GM23338 (cell line): ENCODE data around the gene SREBF2. TPM values are rescaled to one million over a fixed set of nuclear protein-coding genes. Genes with fewer than 3 reads are reported as not detected.
A peak's percentile ranks its signal among the peaks of the same experiment; 100 is the strongest.

Experiments
- ATAC-seq: fragments of 200-7000 bp; cut with Tn5 transposase; 3 replicates; pipeline ENCODE4 v1.9.1; 2020
- DNase-seq: peaks from one replicate; pipeline ENCODE4 v3.0.0-alpha.2; 2015; ENCODE audit warnings: low spot score
- H2AFZ ChIP-seq: fragments of 200-600 bp; sonication (generic); 2 replicates; pipeline ENCODE4 v1.8.0; 2016; ENCODE audit warnings: antibody characterized with exemption, mild to moderate bottlenecking, moderate library complexity
- H3F3A ChIP-seq: fragments of 200-600 bp; sonication (generic); replicated peaks from 2 replicates; pipeline ENCODE4 v1.8.0; 2017; ENCODE audit warnings: antibody characterized with exemption, mixed run types, low read depth
- H3K27ac ChIP-seq: fragments of 200-600 bp; sonication (generic); 2 replicates; pipeline ENCODE4 v1.6.1; 2016; ENCODE audit warnings: low read depth
- H3K27me3 ChIP-seq: fragments of 200-600 bp; sonication (generic); 2 replicates; pipeline ENCODE4 v1.8.0; 2016; ENCODE audit warnings: mild to moderate bottlenecking, mixed run types, moderate library complexity; ENCODE audit not compliant: insufficient read depth
- H3K36me3 ChIP-seq: fragments of 200-600 bp; sonication (generic); 2 replicates; pipeline ENCODE4 v1.8.0; 2016; ENCODE audit warnings: mild to moderate bottlenecking; ENCODE audit not compliant: insufficient read depth
- H3K4me1 ChIP-seq: fragments of 200-600 bp; sonication (generic); 2 replicates; pipeline ENCODE4 v1.8.0; 2016; ENCODE audit warnings: mild to moderate bottlenecking, moderate library complexity; ENCODE audit not compliant: insufficient read depth
- H3K4me2 ChIP-seq: fragments of 200-600 bp; sonication (generic); 2 replicates; pipeline ENCODE4 v1.7.1; 2017; ENCODE audit warnings: mixed run types
- H3K4me3 ChIP-seq: fragments of 200-600 bp; sonication (generic); 2 replicates; pipeline ENCODE4 v1.6.1; 2016; ENCODE audit warnings: mixed run types
- H3K79me2 ChIP-seq: fragments of 200-600 bp; sonication (generic); replicated peaks from 2 replicates; pipeline ENCODE4 v1.8.0; 2017; ENCODE audit warnings: mild to moderate bottlenecking; ENCODE audit not compliant: insufficient read depth
- H3K9me2 ChIP-seq: fragments of 200-600 bp; sonication (generic); 2 replicates; pipeline ENCODE4 v1.8.0; 2017; ENCODE audit not compliant: insufficient read depth
- H4K20me1 ChIP-seq: fragments of 200-600 bp; sonication (generic); replicated peaks from 2 replicates; pipeline ENCODE4 v1.8.0; 2017; ENCODE audit warnings: mild to moderate bottlenecking; ENCODE audit not compliant: insufficient read depth
- H3K27ac Mint-ChIP-seq: 2 replicates; pipeline ENCODE4 v1.8.0; 2020; ENCODE audit warnings: inconsistent platforms, mild to moderate bottlenecking, moderate library complexity, mixed read lengths
- H3K27me3 Mint-ChIP-seq: 3 replicates; pipeline ENCODE4 v1.8.0; 2022; ENCODE audit warnings: low read depth, mild to moderate bottlenecking, moderate library complexity, mixed read lengths, inconsistent platforms; ENCODE audit not compliant: insufficient read depth, poor library complexity
- H3K36me3 Mint-ChIP-seq: 3 replicates; pipeline ENCODE4 v1.8.0; 2021; ENCODE audit warnings: low read depth, mild to moderate bottlenecking, inconsistent platforms, moderate library complexity, mixed read lengths
- H3K4me1 Mint-ChIP-seq: 3 replicates; pipeline ENCODE4 v1.8.0; 2020; ENCODE audit warnings: mild to moderate bottlenecking, inconsistent platforms, mixed read lengths
- H3K4me3 Mint-ChIP-seq: 3 replicates; pipeline ENCODE4 v1.8.0; 2021; ENCODE audit warnings: moderate library complexity, mild to moderate bottlenecking, inconsistent platforms, mixed read lengths
- H3K9me3 Mint-ChIP-seq: 3 replicates; pipeline ENCODE4 v1.8.0; 2020; ENCODE audit warnings: moderate library complexity, mild to moderate bottlenecking, inconsistent platforms, mixed read lengths
- CREB1 ChIP-seq: fragments of 250-450 bp; sonication (Bioruptor Pico); IDR thresholded peaks from 2 replicates; pipeline ENCODE4 v1.5.0; 2020; ENCODE audit warnings: low read depth, mild to moderate bottlenecking, moderate library complexity
- ETS1 ChIP-seq: IDR thresholded peaks from 2 replicates; pipeline ENCODE4 v1.6.1; 2016; ENCODE audit warnings: antibody characterized with exemption
- EZH2 ChIP-seq: fragments of 200-600 bp; sonication (generic); IDR thresholded peaks from one replicate; pipeline ENCODE4 v1.8.0; 2017; ENCODE audit warnings: antibody characterized with exemption, mild to moderate bottlenecking, low read depth; ENCODE audit not compliant: unreplicated experiment
- EZH2phosphoT487 ChIP-seq: fragments of 200-600 bp; sonication (generic); IDR thresholded peaks from one replicate; pipeline ENCODE4 v1.8.1; 2018; ENCODE audit warnings: antibody characterized with exemption; ENCODE audit not compliant: unreplicated experiment
- JUNB ChIP-seq: IDR thresholded peaks from one replicate; pipeline ENCODE4 v1.6.1; 2016; ENCODE audit warnings: antibody characterized with exemption; ENCODE audit not compliant: unreplicated experiment
- STAT1 ChIP-seq: IDR thresholded peaks from one replicate; pipeline ENCODE4 v1.6.1; 2016; ENCODE audit warnings: antibody characterized with exemption; ENCODE audit not compliant: unreplicated experiment
- ZNF114 ChIP-seq: fragments of 250-450 bp; sonication (Bioruptor Pico); IDR thresholded peaks from 2 replicates; pipeline ENCODE4 v1.5.0; 2020; ENCODE audit warnings: mild to moderate bottlenecking, moderate library complexity
- ZNF462 ChIP-seq: fragments of 250-450 bp; sonication (Bioruptor Pico); IDR thresholded peaks from 2 replicates; pipeline ENCODE4 v1.5.0; 2020; ENCODE audit warnings: mild to moderate bottlenecking, moderate library complexity
- polyA plus RNA-seq: library from polyadenylated mRNA; unstranded; fragments of >200 nt; fragmentation: Nextera tagmentation; extraction: Ambion mirVana; gene quantifications from 2 replicates; pipeline ENCODE4 v1.2.1, GENCODE V29; 2016
- total RNA-seq: library from RNA; depleted of rRNA; stranded (reverse); fragments of >200 nt; shearing (Covaris generic); gene quantifications from 2 replicates; pipeline ENCODE4 v1.2.3, GENCODE V29; 2014

The SREBF2 gene
- total and polyA plus RNA-seq, 2 experiments from 2014 or later: 48.7 to 163 TPM

- TF ChIP-seq ZNF462 (CRISPR knock-in tag): no peak
- TF ChIP-seq JUNB: no peak
- no peak for TF ChIP-seq STAT1
- no peak for TF ChIP-seq CREB1 (CRISPR knock-in tag)
Observed at GRCh38 chr22:41844036-41844435, 11.1 kb downstream of the SREBF2 start (continued).

DNA sequence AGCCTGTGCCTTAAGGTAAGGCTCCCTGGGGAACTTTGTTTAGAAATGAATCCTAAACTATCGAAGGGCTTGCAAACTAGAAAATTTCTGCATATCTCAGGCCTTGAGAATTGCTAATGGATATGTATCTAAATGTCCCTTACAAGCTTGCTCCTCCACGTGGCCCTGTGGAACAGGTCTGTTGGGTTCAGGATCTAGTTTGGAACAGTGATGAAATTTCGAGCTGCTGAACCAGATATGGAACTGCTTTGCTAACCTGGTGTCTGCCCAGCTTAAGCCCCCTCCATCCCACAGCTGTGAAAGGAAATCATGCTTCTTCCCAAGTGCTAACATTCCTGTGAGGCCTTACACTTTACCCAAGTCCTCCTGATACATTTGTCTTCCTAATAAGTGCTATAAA, 11.6 kb downstream of the SREBF2 start:
- ATAC-seq (no peak), DNase-seq (no peak)
- H3K36me3 Mint-ChIP-seq: peaks cover 24% of the 10 kb centered on the region; the same call in 2 of the 3 replicates
- peaks cover 52% of the 10 kb centered on the region for H3K4me1 ChIP-seq
- no peak overlapping the region for H2AFZ ChIP-seq
- H3K79me2 ChIP-seq: peaks cover 100% of the 10 kb centered on the region
- peaks cover 17% of the 10 kb centered on the region for H3F3A ChIP-seq
- peak overlapping the region; percentile 21; the same call in 1 of the 2 replicates for H3K4me3 ChIP-seq
- no peaks in the 10 kb centered on the region for H3K9me3 Mint-ChIP-seq
- H3K27ac Mint-ChIP-seq: peak overlapping the region; percentile 79
- H3K4me2 ChIP-seq: peak overlapping the region; percentile 66
- H3K4me1 Mint-ChIP-seq: peaks cover 48% of the 10 kb centered on the region
- peaks cover 12% of the 10 kb centered on the region for H3K27me3 Mint-ChIP-seq
- peak overlapping the region; percentile 21; the same call in 1 of the 3 replicates for H3K4me3 Mint-ChIP-seq
- H4K20me1 ChIP-seq: peaks cover 81% of the 10 kb centered on the region
- 0 out of 2 replicates have a peak, but pooled peaks cover 8% of the 10 kb centered on the region for H3K36me3 ChIP-seq
- peak overlapping the region; percentile 77; the same call in 1 of the 2 replicates for H3K27ac ChIP-seq
- H3K9me2 ChIP-seq: no peaks in the 10 kb centered on the region
- H3K27me3 ChIP-seq: no peaks in the 10 kb centered on the region
- TF ChIP-seq ZNF114: no peak
- TF ChIP-seq EZH2phosphoT487: no peak
- no peak for TF ChIP-seq CREB1 (CRISPR knock-in tag)
- no peak for TF ChIP-seq ZNF462 (CRISPR knock-in tag)
- no peak for TF ChIP-seq ETS1
- no peak for TF ChIP-seq EZH2
- no peak for TF ChIP-seq JUNB
- no peak for TF ChIP-seq STAT1
